HG03378 (cell line): ENCODE results near the gene MYPN.
"Not testable (repeated sequence)": the region's sequence is repeated elsewhere in the genome, so short reads cannot be mapped to it uniquely, and the experiment has no call there.

Experiments
- ATAC-seq: cut with Tn5 transposase; IDR thresholded peaks from one replicate; pipeline ENCODE4 v1.9.1; 2021; ENCODE audit warnings: mild to moderate bottlenecking, moderate library complexity; ENCODE audit not compliant: unreplicated experiment

MYPN gene

DNA sequence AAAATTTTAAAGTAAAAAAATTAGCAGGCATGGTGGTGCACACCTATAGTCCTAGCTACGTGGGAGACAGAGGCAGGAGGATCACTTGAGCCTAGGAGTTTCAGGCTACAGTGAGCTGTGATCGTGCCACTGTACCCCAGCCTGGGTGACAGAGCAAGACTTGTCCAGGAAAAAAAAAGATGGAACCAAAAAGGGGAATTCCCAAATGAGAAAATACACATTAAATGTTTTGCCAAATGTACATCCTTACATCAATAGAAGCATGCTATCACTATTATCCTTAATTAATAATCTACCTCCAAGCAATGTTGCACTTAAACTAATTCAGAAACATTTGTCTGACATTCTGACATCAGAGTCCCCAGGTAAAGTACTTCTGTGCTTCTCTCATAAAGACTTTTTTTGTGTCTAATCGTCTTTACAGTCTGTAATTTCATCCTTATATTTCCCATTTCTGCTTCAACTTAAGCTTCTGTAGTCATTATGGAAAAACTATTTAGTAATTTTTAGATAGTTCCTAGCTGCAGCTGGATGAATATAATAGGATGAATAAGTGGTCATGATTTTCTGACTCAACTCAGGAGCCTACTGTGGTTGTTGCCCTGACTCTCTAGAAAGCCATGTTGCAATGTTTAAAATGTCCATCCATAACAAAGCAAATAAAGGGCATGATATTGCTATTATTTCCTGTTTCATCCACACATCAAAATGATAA, 57.7 kb downstream of the MYPN start:
- no peak for ATAC-seq

DNA sequence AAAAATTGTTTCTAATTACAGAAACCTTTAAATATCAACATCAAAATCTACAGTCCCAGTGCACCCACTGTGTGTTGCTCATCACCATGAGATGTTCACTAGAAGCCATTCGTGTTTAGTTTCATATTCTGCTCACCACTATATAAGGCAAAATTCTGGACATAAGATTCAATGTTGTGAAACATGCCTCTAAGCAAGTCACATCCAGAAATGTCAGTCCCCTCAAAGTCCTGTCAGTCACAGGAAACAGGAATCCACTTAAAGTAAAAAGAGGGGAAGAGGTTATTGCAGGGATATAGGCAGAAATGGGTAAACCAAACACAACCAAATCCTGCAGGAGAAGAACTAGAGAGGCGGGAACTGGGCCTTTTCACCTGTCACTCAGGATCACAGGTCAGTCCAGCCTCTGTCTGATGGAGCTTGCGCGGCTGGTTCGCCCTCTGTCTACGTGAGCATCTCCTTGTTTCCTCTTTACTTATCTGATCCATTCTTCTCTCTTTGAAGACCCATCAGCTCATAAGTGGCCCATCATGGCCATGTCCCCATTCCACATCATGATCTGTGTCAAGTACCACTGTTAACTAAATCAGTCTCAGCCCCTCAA, 58.4 kb downstream of the MYPN start:
- no peak for ATAC-seq

GRCh38 chr10:68171539-68172080, 62.3 kb downstream of the MYPN start:
- ATAC-seq = peak; percentile 63

GRCh38 chr10:68172324-68172723, 63.0 kb downstream of the MYPN start:
- ATAC-seq = no peak

- ATAC-seq = no peak
These were observed 66.7 kb downstream of the MYPN start for GRCh38 chr10:68175949-68176348.

DNA sequence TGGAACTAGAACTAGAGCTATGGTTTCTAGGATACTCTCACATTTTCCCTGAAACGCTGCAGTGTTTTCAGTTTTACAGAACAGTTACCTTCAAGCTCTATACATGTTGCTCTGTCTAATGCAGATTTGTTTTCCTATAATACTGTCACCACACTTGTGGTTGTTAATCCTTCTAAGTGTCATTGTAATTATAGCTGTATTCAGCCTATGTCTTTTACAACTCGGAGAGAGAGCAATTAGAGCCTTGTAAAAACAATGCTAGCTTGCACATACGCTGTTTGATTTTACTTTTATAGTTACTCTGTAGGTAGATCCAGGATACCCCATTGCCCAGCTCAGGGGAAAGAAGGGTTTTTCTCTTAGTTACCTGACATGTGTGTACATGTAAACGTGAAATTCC, 67.5 kb downstream of the MYPN start:
- no peak for ATAC-seq

DNA sequence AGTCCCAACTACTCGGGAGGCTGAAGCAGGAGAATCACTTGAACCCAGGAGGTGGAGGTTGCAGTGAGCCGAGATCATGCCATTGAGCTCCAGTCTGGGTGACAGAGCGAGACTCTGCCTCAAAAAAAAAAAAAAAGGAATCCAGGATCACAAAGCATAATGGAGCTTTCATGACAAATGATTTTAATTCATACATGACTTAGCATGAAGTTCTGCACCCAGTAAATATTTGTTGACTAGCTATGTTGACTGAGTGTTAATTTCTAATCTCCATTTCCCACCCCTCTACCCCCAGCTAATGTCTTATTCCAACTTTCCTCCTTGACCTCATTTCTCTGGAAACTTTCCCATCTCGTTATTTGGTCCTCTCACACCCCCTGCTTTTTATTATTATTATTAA, 69.3 kb downstream of the MYPN start:
- no peak for ATAC-seq

DNA sequence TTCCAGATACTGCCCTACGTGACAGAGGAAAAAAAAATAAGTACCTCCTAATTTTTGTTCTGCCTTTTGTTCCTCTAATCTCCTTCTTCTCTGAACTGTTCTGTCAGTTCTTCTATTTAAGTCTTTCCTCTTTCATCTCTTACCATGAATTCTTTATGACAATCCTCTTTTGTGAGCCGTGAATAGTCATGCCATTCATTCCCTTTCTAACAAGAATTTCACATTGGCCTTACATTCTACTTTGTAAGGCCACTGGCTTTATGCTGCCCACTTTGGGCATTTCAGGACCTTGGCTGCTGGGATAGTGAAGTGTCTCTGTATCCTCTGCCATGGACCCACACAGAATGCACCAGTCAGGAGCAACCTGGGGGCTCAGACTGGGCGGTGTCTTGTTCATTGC, 69.7 kb downstream of the MYPN start:
- no peak for ATAC-seq

DNA sequence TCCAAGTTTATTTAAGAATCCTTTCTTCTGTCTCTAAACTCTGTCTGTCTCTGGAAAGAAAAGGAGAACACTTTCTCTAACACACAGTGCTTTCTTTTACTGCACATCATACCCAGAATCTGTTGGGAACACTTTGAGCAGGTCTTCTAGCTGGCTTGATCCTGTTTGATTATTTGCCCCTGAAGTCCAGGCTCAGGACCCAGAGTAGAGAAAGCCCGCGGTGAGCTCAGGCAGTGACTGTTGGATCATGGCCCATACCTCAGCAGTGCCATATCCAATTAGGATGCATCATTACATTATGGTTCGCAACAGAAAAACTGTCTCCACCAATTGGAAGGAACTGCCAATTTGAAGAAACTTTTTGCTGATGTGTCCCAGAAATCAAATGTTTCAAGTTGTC, 71.2 kb downstream of the MYPN start:
- ATAC-seq = no peak

GRCh38 chr10:68184546-68184945, 75.3 kb downstream of the MYPN start:
- ATAC-seq = no peak

DNA sequence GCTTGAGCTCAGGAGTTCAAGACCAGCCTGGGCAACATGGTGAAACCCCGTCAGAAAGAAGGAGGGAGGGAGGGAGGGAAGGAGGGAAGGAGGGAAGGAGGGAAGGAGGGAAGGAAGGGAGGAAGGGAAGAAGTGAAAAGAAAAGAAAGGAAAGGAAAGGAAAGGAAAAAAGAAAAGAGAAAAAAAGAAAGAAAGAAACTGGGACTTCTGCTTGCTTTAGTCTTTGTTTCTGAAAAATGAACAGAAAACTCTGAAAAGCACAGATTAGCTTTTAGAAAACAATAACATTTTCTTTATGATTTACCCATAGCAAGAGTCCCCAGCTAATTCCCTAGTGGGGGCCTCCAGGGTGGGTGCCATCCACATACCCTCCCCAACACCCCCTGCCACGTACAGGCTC, 75.8 kb downstream of the MYPN start:
- ATAC-seq = no peak

- no peak for ATAC-seq
These were observed 79.5 kb downstream of the MYPN start for GRCh38 chr10:68188835-68189234.

GRCh38 chr10:68192113-68192512, 82.8 kb downstream of the MYPN start:
- no peak for ATAC-seq

DNA sequence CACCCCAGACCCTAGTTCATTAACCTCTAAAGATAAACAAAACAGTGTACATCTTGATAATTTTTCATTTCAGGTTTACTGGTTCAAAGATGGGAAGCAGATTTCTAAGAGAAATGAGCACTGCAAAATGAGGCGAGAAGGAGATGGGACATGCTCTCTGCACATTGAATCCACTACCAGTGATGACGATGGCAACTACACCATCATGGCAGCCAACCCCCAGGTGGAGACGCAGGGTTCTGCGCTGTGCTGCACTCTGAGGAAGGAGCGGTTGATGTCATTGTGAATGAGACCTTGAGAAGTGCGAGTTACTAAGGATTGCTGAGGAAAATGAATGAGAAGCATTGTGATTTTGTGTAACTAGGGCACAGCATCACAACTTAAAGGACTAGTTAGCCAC, 85.0 kb downstream of the MYPN start:
- no peak for ATAC-seq

- not testable (repeated sequence) for ATAC-seq
These were observed 86.5 kb downstream of the MYPN start for GRCh38 chr10:68195776-68196175.

DNA sequence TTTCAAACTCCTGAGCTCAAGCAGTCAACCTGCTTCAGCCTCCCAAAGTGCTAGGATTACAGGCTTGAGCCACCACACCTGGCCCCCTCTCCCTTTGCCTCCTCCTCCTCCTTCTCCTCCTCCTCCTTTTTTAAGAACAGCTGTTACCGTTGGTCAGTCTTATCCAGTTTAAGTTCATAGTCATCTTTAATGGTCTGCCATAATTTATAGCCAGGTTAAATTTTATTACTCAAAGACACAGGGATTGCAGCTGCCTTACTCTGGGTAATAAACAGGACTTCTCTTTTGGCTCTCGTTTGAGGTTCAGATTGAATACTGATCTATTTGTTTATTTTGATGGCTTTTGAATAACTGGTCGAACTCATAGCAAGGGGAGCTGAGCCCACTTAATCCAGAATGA, 87.4 kb downstream of the MYPN start:
- no peak for ATAC-seq

DNA sequence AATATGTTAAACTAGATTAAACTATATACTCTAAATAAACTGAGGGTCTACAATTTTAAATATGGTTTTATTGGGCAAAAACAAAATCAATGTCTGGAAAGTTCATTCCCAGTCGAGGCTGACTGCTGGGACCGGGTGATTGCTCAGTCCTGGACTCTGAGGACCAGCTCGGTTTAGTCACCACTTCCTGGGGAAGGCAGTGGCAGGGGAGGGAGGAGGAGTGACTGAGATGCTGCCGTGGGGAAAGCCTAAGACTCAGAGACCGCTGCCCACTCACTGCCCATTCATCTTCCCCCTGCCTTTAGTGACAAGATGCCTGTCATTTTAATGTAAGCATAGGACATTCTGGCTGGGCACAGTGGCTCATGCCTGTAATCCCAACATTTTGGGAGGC, 93.7 kb downstream of the MYPN start:
- no peak for ATAC-seq

DNA sequence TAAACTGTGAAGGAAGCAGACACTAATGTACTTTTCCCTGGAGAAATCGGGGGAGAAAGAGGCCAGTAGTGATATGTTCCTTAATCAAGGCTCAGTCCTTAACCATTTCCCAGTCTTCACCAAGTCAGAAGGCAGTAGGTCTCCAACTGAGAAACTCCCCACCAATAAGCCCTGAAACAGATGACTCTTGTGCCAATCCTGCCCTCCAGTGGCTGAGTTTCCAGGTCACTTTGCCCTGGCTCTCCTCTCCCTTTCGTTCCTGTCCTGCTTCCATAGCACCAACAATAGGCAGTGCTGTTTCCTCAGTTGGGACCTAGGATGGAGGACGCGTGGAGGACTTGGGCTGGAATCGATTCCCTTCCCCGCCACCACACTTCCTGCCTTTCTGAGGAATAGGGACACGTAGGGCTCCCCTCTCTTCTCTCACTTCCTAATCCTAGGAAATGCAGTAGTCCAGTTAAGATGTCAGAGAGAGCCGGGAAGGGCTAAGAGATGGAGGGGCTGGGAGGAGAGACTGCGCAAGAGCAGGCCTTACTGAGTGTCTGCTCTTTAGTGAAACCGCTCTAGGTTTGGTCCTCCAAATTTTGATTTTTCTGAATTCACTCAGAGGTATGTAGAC, 99.2 kb downstream of the MYPN start:
- ATAC-seq = no peak

- ATAC-seq = no peak
These were observed 102.4 kb downstream of the MYPN start for GRCh38 chr10:68211669-68212068.

- no peak for ATAC-seq
These were observed 103.5 kb downstream of the MYPN start for GRCh38 chr10:68212721-68213352.

DNA sequence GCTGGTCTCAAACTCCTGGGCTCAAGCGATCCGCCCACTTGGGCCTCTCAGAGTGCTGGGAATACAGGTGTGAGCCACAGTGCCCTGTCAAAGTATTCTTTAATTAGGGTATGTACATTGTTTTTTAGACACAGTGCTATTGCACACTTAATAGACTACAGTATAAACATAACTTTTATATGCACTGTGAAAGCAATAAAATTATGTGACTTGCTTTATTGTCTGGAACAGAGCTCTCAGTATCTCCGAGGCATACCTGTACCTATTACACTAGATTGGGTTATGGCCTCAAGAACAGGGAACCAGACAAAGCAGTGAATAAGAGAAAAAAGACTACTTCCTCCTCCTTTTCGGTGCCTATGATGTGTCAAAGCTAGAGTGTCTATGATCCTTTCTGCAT, 109.5 kb downstream of the MYPN start:
- no peak for ATAC-seq

- no peak for ATAC-seq
These were observed 111.9 kb downstream of the MYPN start for GRCh38 chr10:68221196-68221595.
